Naive B cell (primary cell): Measurements from ENCODE around the gene LGALS9C. TPM values are rescaled to one million over a fixed set of nuclear protein-coding genes. Genes with fewer than 3 reads are reported as not detected.
"Not testable (repeated sequence)": the region's sequence is repeated elsewhere in the genome, so short reads cannot be mapped to it uniquely, and the experiment has no call there.

Experiments used
- ATAC-seq, 2 donors: fragments of 150-1000 bp; cut with Tn5 transposase; 2 replicates each; pipeline ENCODE4 v1.10.0; 2021; ENCODE audit warnings: low read depth in 2 of 2, mild to moderate bottlenecking in 2 of 2, moderate library complexity in 2 of 2
- DNase-seq: peaks from one replicate; pipeline ENCODE4 v3.0.0; 2022
- H3K27ac Mint-ChIP-seq, 6 donors: one replicate each; pipeline ENCODE4 v1.8.0; 2020 to 2022; ENCODE audit warnings: mild to moderate bottlenecking in 6 of 6, mixed read lengths in 6 of 6, moderate library complexity in 5 of 6, inconsistent platforms in 2 of 6
- H3K27me3 Mint-ChIP-seq, 3 donors: one replicate each; pipeline ENCODE4 v1.8.0; 2021 to 2022; ENCODE audit warnings: mixed read lengths in 3 of 3, mild to moderate bottlenecking in 1 of 3
- H3K36me3 Mint-ChIP-seq, 2 donors: one replicate each; pipeline ENCODE4 v1.8.0; 2020 to 2022; ENCODE audit warnings: mixed read lengths in 2 of 2, inconsistent platforms in 1 of 2, mild to moderate bottlenecking in 1 of 2
- H3K4me1 Mint-ChIP-seq, 3 donors: one replicate each; pipeline ENCODE4 v1.8.0; 2020 to 2022; ENCODE audit warnings: mixed read lengths in 3 of 3, inconsistent platforms in 1 of 3, mild to moderate bottlenecking in 1 of 3, moderate library complexity in 1 of 3
- H3K4me3 Mint-ChIP-seq, 8 donors: one replicate each; pipeline ENCODE4 v1.8.0; 2020 to 2022; ENCODE audit warnings: mild to moderate bottlenecking in 8 of 8, mixed read lengths in 8 of 8, moderate library complexity in 8 of 8, inconsistent platforms in 2 of 8
- H3K9me3 Mint-ChIP-seq, 7 donors: one replicate each; pipeline ENCODE4 v1.8.0; 2020 to 2022; ENCODE audit warnings: mixed read lengths in 7 of 7, mild to moderate bottlenecking in 5 of 7, inconsistent platforms in 2 of 7, moderate library complexity in 1 of 7
- polyA plus RNA-seq, 6 donors: library from polyadenylated mRNA; unstranded; fragments of 300-500 nt; fragmentation: Illumina TruSeq; gene quantifications; one replicate each; pipeline ENCODE4 v1.2.3, GENCODE V29; 2021; ENCODE audit warnings: low read depth in 6 of 6

Gene LGALS9C
- polyA plus RNA-seq, 6 donors from 2014 or later, result not detected

GRCh38 chr17:18492712-18493480 is 16.3 kb downstream of the LGALS9C start:
- DNase-seq, H3K27ac Mint-ChIP-seq, H3K4me1 Mint-ChIP-seq, H3K36me3 Mint-ChIP-seq, H3K9me3 Mint-ChIP-seq, H3K4me3 Mint-ChIP-seq, H3K27me3 Mint-ChIP-seq: not testable (repeated sequence)
- peak in 1 of 2 donors; percentile 57 for ATAC-seq

GRCh38 chr17:18494250-18494768 is 17.7 kb downstream of the LGALS9C start:
- H3K4me1 Mint-ChIP-seq, H3K4me3 Mint-ChIP-seq, H3K27ac Mint-ChIP-seq, H3K9me3 Mint-ChIP-seq, ATAC-seq, H3K27me3 Mint-ChIP-seq, DNase-seq, H3K36me3 Mint-ChIP-seq: not testable (repeated sequence)

GRCh38 chr17:18497044-18497443 is 20.5 kb downstream of the LGALS9C start:
- H3K9me3 Mint-ChIP-seq, H3K27me3 Mint-ChIP-seq, DNase-seq, ATAC-seq, H3K4me1 Mint-ChIP-seq, H3K4me3 Mint-ChIP-seq, H3K27ac Mint-ChIP-seq, H3K36me3 Mint-ChIP-seq: not testable (repeated sequence)

GRCh38 chr17:18499100-18499499 is 22.5 kb downstream of the LGALS9C start:
- not testable (repeated sequence) for H3K4me1 Mint-ChIP-seq, H3K27ac Mint-ChIP-seq, H3K9me3 Mint-ChIP-seq, H3K36me3 Mint-ChIP-seq, DNase-seq, H3K27me3 Mint-ChIP-seq, H3K4me3 Mint-ChIP-seq, ATAC-seq

GRCh38 chr17:18499756-18500155 is 23.2 kb downstream of the LGALS9C start:
- H3K27me3 Mint-ChIP-seq, ATAC-seq, H3K4me3 Mint-ChIP-seq, H3K9me3 Mint-ChIP-seq, H3K36me3 Mint-ChIP-seq, H3K4me1 Mint-ChIP-seq, H3K27ac Mint-ChIP-seq, DNase-seq: not testable (repeated sequence)

- not testable (repeated sequence) for H3K36me3 Mint-ChIP-seq, H3K4me3 Mint-ChIP-seq, H3K9me3 Mint-ChIP-seq, H3K27me3 Mint-ChIP-seq, DNase-seq, ATAC-seq, H3K27ac Mint-ChIP-seq, H3K4me1 Mint-ChIP-seq
Measured at GRCh38 chr17:18500281-18500680, 23.7 kb downstream of the LGALS9C start.

- H3K4me1 Mint-ChIP-seq, H3K27ac Mint-ChIP-seq, ATAC-seq, H3K4me3 Mint-ChIP-seq, DNase-seq, H3K9me3 Mint-ChIP-seq, H3K36me3 Mint-ChIP-seq, H3K27me3 Mint-ChIP-seq: not testable (repeated sequence)
Measured at GRCh38 chr17:18500816-18501215, 24.2 kb downstream of the LGALS9C start.

GRCh38 chr17:18503221-18503620 is 26.6 kb downstream of the LGALS9C start:
- not testable (repeated sequence) for H3K4me3 Mint-ChIP-seq, H3K9me3 Mint-ChIP-seq, H3K27ac Mint-ChIP-seq, H3K4me1 Mint-ChIP-seq, H3K36me3 Mint-ChIP-seq, DNase-seq, H3K27me3 Mint-ChIP-seq, ATAC-seq

GRCh38 chr17:18507729-18508128 is 31.1 kb downstream of the LGALS9C start:
- not testable (repeated sequence) for H3K4me3 Mint-ChIP-seq, DNase-seq, H3K27me3 Mint-ChIP-seq, H3K9me3 Mint-ChIP-seq, H3K4me1 Mint-ChIP-seq, H3K27ac Mint-ChIP-seq, H3K36me3 Mint-ChIP-seq, ATAC-seq

- H3K27ac Mint-ChIP-seq, H3K4me3 Mint-ChIP-seq, ATAC-seq, DNase-seq, H3K9me3 Mint-ChIP-seq, H3K4me1 Mint-ChIP-seq, H3K27me3 Mint-ChIP-seq, H3K36me3 Mint-ChIP-seq: not testable (repeated sequence)
Measured at GRCh38 chr17:18508667-18509066, 32.1 kb downstream of the LGALS9C start.

GRCh38 chr17:18521100-18521499 is 44.5 kb downstream of the LGALS9C start:
- not testable (repeated sequence) for DNase-seq, H3K4me1 Mint-ChIP-seq, H3K27ac Mint-ChIP-seq, H3K27me3 Mint-ChIP-seq, H3K36me3 Mint-ChIP-seq, H3K9me3 Mint-ChIP-seq
- peak; percentile 71 to 100 for ATAC-seq
- peak overlapping the region in 3 of 8 donors; percentile 44 to 70 (median 60) for H3K4me3 Mint-ChIP-seq

GRCh38 chr17:18525015-18525414 is 48.4 kb downstream of the LGALS9C start:
- not testable (repeated sequence) for H3K27me3 Mint-ChIP-seq, DNase-seq, H3K36me3 Mint-ChIP-seq, H3K27ac Mint-ChIP-seq, ATAC-seq, H3K9me3 Mint-ChIP-seq, H3K4me1 Mint-ChIP-seq, H3K4me3 Mint-ChIP-seq

GRCh38 chr17:18526168-18526800 is 49.7 kb downstream of the LGALS9C start:
- not testable (repeated sequence) for H3K9me3 Mint-ChIP-seq, H3K36me3 Mint-ChIP-seq, ATAC-seq, H3K27me3 Mint-ChIP-seq, H3K4me1 Mint-ChIP-seq, H3K27ac Mint-ChIP-seq, H3K4me3 Mint-ChIP-seq, DNase-seq

GRCh38 chr17:18527354-18527753 is 50.8 kb downstream of the LGALS9C start:
- H3K27me3 Mint-ChIP-seq, H3K9me3 Mint-ChIP-seq, DNase-seq, H3K36me3 Mint-ChIP-seq, H3K27ac Mint-ChIP-seq, ATAC-seq, H3K4me3 Mint-ChIP-seq, H3K4me1 Mint-ChIP-seq: not testable (repeated sequence)
